Measurements from ENCODE around the gene ZNF70. TPM values are rescaled to one million over a fixed set of nuclear protein-coding genes. Genes with fewer than 3 reads are reported as not detected.

Gene ZNF70
- total RNA-seq (2016; rRNA removed; fragmentation: Illumina TruSeq; extraction: Trizol) (3.6 and 4.0 TPM in 2 replicates), polyA plus RNA-seq (2011; rRNA removed) (0.62 and 0.93 TPM in 2 replicates), polyA minus RNA-seq (2011; rRNA and poly(A)+ RNA removed; ENCODE audit: low replicate concordance) (1.8 and 4.3 TPM in 2 replicates), Bru-seq, nascent RNA (percentile 62 among the genes with signal in this experiment), BruChase-seq, experiment 1, labeled RNA remaining after a 6-hour chase (percentile 67 among the genes with signal in this experiment), BruChase-seq, experiment 2, labeled RNA remaining after a 2-hour chase (percentile 70 among the genes with signal in this experiment)
- total RNA-seq (2016; cell fraction: cytosol; rRNA removed; fragmentation: Illumina TruSeq; extraction: Trizol; ENCODE audit: low read depth), result 0.40 and 0.53 TPM in 2 replicates
- total RNA-seq (2016; cell fraction: insoluble cytoplasmic fraction; rRNA removed; fragmentation: Illumina TruSeq; extraction: Trizol), result 2.7 and 3.3 TPM in 2 replicates
- total RNA-seq (2016; cell fraction: membrane; rRNA removed; fragmentation: Illumina TruSeq; extraction: Trizol), result 2.4 TPM in 2 replicates
- total RNA-seq (2016; cell fraction: nucleus; rRNA removed; fragmentation: Illumina TruSeq; extraction: Trizol), result 3.0 and 3.9 TPM in 2 replicates
- 0.58 and 0.73 TPM in 2 replicates for polyA plus RNA-seq (2011; cell fraction: cytosol; rRNA removed)
- polyA plus RNA-seq (2011; cell fraction: nucleus; rRNA removed), result 2.6 and 3.3 TPM in 2 replicates
- polyA plus RNA-seq (2012), result 0.81 and 1.0 TPM in 2 replicates
- 0.19 and 0.21 TPM in 2 replicates for polyA plus RNA-seq (2016; cell fraction: cytosol; fragmentation: Illumina TruSeq; extraction: Trizol; ENCODE audit: low read depth)
- 1.6 and 2.2 TPM in 2 replicates for polyA plus RNA-seq (2016; cell fraction: insoluble cytoplasmic fraction; fragmentation: Illumina TruSeq; extraction: Trizol; ENCODE audit: low read depth)
- 0.94 and 1.00 TPM in 2 replicates for polyA plus RNA-seq (2016; cell fraction: membrane; fragmentation: Illumina TruSeq; extraction: Trizol; ENCODE audit: low read depth)
- polyA plus RNA-seq (2016; cell fraction: nucleus; fragmentation: Illumina TruSeq; extraction: Trizol; ENCODE audit: insufficient read depth, low read depth), result 4.3 and 4.7 TPM in 2 replicates
- polyA minus RNA-seq (2011; cell fraction: cytosol; rRNA and poly(A)+ RNA removed), result 2.0 TPM in 2 replicates
- polyA minus RNA-seq (2011; cell fraction: nucleus; rRNA and poly(A)+ RNA removed), result 3.4 and 3.6 TPM in 2 replicates
- long read RNA-seq, experiment 1, result 0 reads
- long read RNA-seq, experiment 2, full-length matches to known transcripts, result 1 of 3 reads
- long read RNA-seq, experiment 2, partial matches to known transcripts, result 0 of 3 reads
- long read RNA-seq, experiment 2, other reads (novel, unspliced or antisense), result 2 of 3 reads

DNA sequence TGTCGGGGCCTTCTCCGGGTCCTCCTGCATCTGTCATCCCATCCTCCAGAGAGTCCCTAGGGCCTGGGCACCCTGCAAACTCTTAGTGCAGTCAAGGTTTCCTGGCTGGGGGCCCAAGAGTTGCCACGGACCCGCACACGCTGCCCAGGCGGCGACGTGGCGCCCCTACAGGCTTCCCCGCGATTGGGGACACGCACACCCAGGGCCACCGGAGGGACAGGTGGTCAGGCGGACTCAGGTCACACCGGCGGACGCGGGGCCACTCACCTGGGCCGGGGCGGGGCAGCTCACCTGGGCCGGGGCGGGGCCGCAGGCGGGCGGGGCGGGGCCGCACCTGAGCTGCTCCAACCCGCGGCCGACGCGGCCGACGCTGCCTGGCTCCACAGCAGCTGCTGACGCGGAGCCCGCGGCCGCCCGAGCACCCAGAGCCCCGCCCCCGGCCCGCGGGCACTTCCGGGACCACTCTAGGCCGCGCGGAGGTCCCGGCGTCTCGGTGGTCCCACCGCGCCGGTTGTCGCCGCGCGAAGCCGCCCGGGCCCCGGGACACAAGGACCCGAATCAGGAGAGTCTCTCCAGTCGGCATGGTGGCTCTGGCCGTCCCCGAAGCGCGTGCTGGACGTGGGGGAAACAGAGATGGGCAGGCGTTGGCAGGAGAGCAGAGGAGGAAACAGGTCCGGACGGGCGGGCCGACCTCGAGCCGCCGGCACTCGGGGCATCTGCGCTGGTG, at the start of gene ZNF70:
Gene ZNF70 (minus strand): TSS at position 399 of the 727 bp plus-strand sequence. CDS start 5,972 bp downstream, outside the sequence.
- WGBS (ENCODE audit: low lambda C conversion rate), result 5% methylated on average over 4 of the region's 78 CpGs
- POLR2A ChIA-PET, result interaction anchor here (0.6 to 4.9 kb wide), 8 partner anchors 8 to 99 kb away, joined by 3 to 52 read pairs (median 5); partner anchors contain the start of genes C22orf15 and CHCHD10
- Histone ChIP-seq H3K27ac (ENCODE audit: extremely low read length, insufficient read depth, low read length) (peak within 1 kb of the TSS; percentile 60), H3K9me3 (ENCODE audit: low read length) (no peaks in the 10 kb centered on the region), H3K4me3 (replicated peaks in 1 of 3; ENCODE audit: insufficient read depth in 1 of 3, low read depth in 2 of 3, low read length in 3 of 3) (peak within 1 kb of the TSS; percentile 88 to 92 (median 89)), H4K20me1 (ENCODE audit: insufficient read depth, low read length) (no peaks in the 10 kb centered on the region), H3K9ac (ENCODE audit: insufficient read depth, low read depth, low read length) (peak within 1 kb of the TSS; percentile 92), H3K4me1 (ENCODE audit: insufficient read depth, low read length) (peaks cover 23% of the 10 kb centered on the region), H3K36me3 (replicated peaks in 1 of 2; ENCODE audit: control insufficient read depth in 1 of 2, insufficient read depth in 2 of 2, low read length in 2 of 2) (no peaks in the 10 kb centered on the region), H3K27me3 (ENCODE audit: control insufficient read depth in 1 of 2, insufficient read depth in 2 of 2, low read length in 2 of 2) (no peaks in the 10 kb centered on the region), H3K79me2 (ENCODE audit: insufficient read depth, low read length) (peaks cover 7% of the 10 kb centered on the region), H2AFZ (ENCODE audit: low read length) (peak within 1 kb of the TSS; percentile 69), H3K4me2 (ENCODE audit: low read depth, low read length) (peak within 1 kb of the TSS; percentile 92)
- ATAC-seq, result peak; percentile 96
- no TSS peak for BruUV-seq (replicated peaks)
- DNase-seq (ENCODE audit: low spot score), result peak; percentile 69
- no peak for FAIRE-seq
- in situ Hi-C loops (cut with HindIII; ENCODE audit: extremely low pct_ligation_motif_present, low pct_unique_long_range_greater_than_20kb), result no loop called here
- CTCF ChIA-PET (ENCODE audit: low intra/inter-chr PET ratio, low total read pairs), result no interaction called here
- intact Hi-C loops (cut with micrococcal nuclease; ENCODE audit: unreplicated experiment), result no loop called here
- no peak for TF ChIP-seq ZNF329 (CRISPR knock-in tag; IDR thresholded peaks at IDR 0.05; ENCODE audit: low read depth)
- no peak for TF ChIP-seq SP1 (IDR thresholded peaks at IDR 0.05)
- no peak for TF ChIP-seq SP1 (CRISPR knock-in tag; IDR thresholded peaks at IDR 0.05)
- TF ChIP-seq, protein P1, sequence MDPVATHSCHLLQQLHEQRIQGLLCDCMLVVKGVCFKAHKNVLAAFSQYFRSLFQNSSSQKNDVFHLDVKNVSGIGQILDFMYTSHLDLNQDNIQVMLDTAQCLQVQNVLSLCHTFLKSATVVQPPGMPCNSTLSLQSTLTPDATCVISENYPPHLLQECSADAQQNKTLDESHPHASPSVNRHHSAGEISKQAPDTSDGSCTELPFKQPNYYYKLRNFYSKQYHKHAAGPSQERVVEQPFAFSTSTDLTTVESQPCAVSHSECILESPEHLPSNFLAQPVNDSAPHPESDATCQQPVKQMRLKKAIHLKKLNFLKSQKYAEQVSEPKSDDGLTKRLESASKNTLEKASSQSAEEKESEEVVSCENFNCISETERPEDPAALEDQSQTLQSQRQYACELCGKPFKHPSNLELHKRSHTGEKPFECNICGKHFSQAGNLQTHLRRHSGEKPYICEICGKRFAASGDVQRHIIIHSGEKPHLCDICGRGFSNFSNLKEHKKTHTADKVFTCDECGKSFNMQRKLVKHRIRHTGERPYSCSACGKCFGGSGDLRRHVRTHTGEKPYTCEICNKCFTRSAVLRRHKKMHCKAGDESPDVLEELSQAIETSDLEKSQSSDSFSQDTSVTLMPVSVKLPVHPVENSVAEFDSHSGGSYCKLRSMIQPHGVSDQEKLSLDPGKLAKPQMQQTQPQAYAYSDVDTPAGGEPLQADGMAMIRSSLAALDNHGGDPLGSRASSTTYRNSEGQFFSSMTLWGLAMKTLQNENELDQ (CRISPR knock-in tag; IDR thresholded peaks at IDR 0.05; ENCODE audit: borderline replicate concordance), result no peak
- TF ChIP-seq, protein P2, sequence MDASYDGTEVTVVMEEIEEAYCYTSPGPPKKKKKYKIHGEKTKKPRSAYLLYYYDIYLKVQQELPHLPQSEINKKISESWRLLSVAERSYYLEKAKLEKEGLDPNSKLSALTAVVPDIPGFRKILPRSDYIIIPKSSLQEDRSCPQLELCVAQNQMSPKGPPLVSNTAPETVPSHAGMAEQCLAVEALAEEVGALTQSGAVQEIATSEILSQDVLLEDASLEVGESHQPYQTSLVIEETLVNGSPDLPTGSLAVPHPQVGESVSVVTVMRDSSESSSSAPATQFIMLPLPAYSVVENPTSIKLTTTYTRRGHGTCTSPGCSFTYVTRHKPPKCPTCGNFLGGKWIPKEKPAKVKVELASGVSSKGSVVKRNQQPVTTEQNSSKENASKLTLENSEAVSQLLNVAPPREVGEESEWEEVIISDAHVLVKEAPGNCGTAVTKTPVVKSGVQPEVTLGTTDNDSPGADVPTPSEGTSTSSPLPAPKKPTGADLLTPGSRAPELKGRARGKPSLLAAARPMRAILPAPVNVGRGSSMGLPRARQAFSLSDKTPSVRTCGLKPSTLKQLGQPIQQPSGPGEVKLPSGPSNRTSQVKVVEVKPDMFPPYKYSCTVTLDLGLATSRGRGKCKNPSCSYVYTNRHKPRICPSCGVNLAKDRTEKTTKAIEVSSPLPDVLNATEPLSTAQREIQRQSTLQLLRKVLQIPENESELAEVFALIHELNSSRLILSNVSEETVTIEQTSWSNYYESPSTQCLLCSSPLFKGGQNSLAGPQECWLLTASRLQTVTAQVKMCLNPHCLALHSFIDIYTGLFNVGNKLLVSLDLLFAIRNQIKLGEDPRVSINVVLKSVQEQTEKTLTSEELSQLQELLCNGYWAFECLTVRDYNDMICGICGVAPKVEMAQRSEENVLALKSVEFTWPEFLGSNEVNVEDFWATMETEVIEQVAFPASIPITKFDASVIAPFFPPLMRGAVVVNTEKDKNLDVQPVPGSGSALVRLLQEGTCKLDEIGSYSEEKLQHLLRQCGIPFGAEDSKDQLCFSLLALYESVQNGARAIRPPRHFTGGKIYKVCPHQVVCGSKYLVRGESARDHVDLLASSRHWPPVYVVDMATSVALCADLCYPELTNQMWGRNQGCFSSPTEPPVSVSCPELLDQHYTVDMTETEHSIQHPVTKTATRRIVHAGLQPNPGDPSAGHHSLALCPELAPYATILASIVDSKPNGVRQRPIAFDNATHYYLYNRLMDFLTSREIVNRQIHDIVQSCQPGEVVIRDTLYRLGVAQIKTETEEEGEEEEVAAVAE (CRISPR knock-in tag; IDR thresholded peaks at IDR 0.05; ENCODE audit: borderline replicate concordance), result no peak
- TF ChIP-seq HHEX (CRISPR knock-in tag; IDR thresholded peaks at IDR 0.05), result no peak
- peak; percentile 31; the same call in 1 of the 2 replicates for TF ChIP-seq ZNF501 (CRISPR knock-in tag; IDR thresholded peaks at IDR 0.05)
- TF ChIP-seq, protein P3, sequence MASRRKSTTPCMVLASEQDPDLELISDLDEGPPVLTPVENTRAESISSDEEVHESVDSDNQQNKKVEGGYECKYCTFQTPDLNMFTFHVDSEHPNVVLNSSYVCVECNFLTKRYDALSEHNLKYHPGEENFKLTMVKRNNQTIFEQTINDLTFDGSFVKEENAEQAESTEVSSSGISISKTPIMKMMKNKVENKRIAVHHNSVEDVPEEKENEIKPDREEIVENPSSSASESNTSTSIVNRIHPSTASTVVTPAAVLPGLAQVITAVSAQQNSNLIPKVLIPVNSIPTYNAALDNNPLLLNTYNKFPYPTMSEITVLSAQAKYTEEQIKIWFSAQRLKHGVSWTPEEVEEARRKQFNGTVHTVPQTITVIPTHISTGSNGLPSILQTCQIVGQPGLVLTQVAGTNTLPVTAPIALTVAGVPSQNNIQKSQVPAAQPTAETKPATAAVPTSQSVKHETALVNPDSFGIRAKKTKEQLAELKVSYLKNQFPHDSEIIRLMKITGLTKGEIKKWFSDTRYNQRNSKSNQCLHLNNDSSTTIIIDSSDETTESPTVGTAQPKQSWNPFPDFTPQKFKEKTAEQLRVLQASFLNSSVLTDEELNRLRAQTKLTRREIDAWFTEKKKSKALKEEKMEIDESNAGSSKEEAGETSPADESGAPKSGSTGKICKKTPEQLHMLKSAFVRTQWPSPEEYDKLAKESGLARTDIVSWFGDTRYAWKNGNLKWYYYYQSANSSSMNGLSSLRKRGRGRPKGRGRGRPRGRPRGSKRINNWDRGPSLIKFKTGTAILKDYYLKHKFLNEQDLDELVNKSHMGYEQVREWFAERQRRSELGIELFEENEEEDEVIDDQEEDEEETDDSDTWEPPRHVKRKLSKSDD (CRISPR knock-in tag; IDR thresholded peaks at IDR 0.05; ENCODE audit: low read depth), result 0 out of 2 replicates have a peak, but pooled peaks have one; percentile 28
